Erythroblast (primary cell): ENCODE measurements around the gene RNF17.
A peak's percentile ranks its signal among the peaks of the same experiment; 100 is the strongest.

ENCODE experiments used
- DNase-seq, 2 experiments: peaks; one replicate each; lab custom pipeline; 2025; lab: John Stamatoyannopoulos, UW
- GATA1 ChIP-seq: IDR thresholded peaks from 2 replicates; pipeline ENCODE4 v1.6.1; 2011; ENCODE audit warnings: low read depth, mild to moderate bottlenecking, control low read depth, low read length, moderate library complexity
- POLR2A ChIP-seq: IDR thresholded peaks from 2 replicates; pipeline ENCODE4 v1.6.1; 2011; ENCODE audit warnings: mild to moderate bottlenecking, low read length

RNF17 gene

DNA sequence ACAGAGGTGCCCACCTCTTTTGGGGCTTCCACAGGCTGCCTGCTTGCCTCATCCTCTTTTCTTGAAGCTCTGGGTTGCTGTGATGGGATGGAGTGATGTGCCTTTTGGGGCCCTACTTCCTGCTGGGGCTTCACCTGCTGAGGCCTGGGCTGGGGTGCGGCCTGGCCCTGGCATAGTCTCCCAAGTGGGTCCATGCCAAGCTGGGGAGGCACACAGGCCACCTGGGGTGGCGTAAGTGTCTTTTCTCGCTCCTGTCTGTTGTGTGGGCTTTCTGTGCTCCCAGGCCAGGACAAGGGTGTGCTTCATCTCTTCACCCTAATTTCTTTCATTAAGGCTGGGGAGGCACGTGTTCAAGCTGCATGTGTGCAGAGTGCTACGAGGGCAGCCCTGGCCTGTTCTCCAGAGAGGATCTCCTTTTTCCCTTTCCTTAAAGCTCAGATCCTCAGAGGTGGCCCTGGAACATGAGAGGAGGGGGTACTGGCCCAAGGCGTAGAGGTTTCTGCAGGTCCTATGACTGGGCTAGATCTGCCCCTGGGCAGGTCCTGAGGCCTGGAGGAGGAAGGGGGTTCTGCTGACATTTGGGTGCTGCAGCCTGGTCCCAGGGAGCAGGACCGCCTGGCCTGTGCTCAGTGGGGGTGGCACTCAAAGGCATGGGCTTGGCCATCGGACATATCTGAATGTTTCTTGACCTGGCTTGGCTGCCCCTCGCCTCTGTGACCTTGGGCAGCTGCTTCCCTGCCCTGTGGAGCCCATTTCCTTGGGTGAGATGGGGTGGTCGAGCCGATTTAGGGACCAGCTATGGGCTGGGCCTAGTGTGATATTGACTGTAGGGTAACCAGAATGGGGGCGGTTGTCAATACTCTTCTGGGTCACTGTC lies 23.7 kb upstream of the RNF17 start:
- TF ChIP-seq GATA1 (no peak), POLR2A (no peak)

GRCh38 chr13:24741016-24741662 lies 22.8 kb upstream of the RNF17 start:
- no peak for TF ChIP-seq GATA1
- no peak for TF ChIP-seq POLR2A
- peak; percentile 22 to 28 for DNase-seq

More for the DNA sequence above, 23.7 kb upstream of the RNF17 start:
- no peak for DNase-seq

DNA sequence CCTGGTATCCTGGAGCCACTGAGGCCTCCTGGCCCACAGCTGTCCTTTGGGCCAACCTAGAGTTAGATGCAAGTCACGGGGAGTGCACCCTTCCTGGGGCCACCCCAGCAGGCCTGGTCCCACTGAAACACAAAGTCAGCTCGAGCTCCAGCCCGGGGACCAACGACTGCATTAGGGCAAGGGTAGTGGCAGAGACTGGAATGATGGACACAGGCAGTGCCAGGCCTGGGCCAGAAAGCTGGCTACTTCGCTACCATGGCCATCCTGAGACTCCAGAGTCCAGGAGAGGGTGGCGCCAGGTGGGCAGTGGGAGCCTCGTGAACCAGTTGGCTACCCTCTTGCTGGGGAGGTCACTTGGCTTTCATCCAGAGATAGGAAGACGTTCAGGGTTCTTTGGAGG lies 22.2 kb upstream of the RNF17 start:
- no peak for DNase-seq
- TF ChIP-seq POLR2A = no peak
- no peak for TF ChIP-seq GATA1

DNA sequence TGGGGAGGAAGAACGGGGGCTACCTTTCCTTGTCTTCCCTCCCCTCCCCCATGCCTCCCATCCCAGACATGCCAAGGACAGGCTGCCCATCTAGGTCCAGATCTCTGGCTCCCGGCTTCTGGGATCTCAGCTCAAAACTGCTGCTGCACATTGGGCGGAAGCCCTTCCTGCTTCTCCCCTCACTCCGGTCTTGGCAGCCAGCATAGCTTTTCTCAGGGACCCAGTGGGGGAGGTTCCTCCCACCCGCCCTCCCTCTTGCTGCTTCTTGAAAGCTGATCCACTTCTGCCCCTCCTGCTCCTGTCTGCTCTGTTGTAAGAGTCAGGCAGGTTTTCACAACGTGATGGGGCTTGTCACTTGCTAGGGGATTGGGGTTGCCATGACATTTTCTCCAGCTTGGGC lies 21.7 kb upstream of the RNF17 start:
- TF ChIP-seq POLR2A = no peak
- no peak for DNase-seq

DNA sequence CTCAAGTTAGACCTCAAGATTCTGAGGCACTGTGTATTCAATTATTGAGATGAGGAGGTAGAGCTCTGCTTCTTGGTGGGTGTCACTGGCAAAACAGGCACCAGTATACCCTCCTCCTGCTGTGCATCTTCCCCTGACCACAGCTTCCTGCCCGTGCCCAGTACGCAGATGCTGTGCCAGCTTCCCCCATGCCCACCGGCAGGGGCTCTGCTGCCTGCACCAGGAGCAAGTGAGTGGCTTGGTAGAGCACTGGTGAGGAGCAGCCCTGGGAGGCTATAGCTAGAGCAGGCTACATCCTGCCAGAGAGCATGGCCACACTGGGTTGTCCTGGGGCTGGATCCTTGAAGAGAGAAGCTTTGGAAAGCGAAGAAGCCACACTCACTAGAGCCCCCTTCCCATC lies 21.0 kb upstream of the RNF17 start:
- DNase-seq = no peak

GRCh38 chr13:24744247-24744646 lies 19.7 kb upstream of the RNF17 start:
- no peak for DNase-seq
- TF ChIP-seq POLR2A = no peak
- TF ChIP-seq GATA1 = no peak

More for the DNA sequence above, 21.0 kb upstream of the RNF17 start:
- no peak for TF ChIP-seq POLR2A
- TF ChIP-seq GATA1 = no peak

GRCh38 chr13:24745516-24745860 lies 18.5 kb upstream of the RNF17 start:
- TF ChIP-seq POLR2A (no peak), GATA1 (no peak)

GRCh38 chr13:24745861-24746617 lies 17.9 kb upstream of the RNF17 start:
- no peak for DNase-seq
- TF ChIP-seq POLR2A (no peak), GATA1 (no peak)

More at GRCh38 chr13:24745516-24745860, 18.5 kb upstream of the RNF17 start:
- no peak for DNase-seq

- TF ChIP-seq POLR2A (no peak), GATA1 (no peak)
- DNase-seq = peak; percentile 8 to 29
Observed at GRCh38 chr13:24746618-24747247, 17.2 kb upstream of the RNF17 start.

DNA sequence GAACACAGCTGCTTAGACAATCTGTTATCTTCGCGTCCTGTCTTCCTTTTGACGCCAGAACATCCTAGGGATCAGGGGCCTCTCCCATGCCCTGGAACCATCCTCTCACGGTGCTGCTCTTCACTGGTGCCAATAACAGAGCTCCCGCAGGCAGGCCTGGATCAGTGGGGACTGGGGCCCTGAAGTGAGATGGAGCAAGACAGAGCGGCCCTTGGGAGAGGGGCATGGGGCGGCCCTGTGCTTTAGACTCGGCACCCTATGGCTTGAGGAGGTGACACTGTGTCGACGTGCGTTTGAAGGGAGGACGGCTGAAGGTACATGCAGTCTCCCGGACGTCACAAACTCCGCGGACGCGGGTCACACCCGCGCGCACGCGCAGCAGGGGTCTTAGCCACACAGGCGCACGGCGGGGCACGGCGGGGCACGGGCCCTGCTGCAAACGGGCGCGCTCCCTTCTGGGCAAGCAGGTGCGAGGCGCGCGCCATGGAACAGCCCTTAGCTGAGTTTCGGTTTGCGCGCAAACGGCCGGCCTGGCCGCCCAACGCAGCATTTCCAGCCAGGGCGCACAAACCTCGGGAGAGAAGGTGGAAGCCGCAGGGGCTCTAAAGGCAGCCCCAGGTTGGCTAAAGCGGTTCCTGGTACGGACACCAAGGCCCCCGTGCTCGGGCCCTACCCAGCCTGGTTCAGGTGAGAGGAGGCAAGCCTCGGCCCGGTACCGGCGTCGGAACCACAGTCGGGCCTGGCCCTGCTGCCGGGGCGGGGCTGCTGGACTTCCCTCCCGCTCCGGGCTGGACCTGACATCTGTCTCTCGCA lies 16.5 kb upstream of the RNF17 start:
- TF ChIP-seq GATA1 (no peak), POLR2A (no peak)
- DNase-seq = peak in 1 of 2 experiments; percentile 15

- no peak for DNase-seq
- no peak for TF ChIP-seq POLR2A
- TF ChIP-seq GATA1 = no peak
Observed at GRCh38 chr13:24748061-24748400, 15.9 kb upstream of the RNF17 start.

GRCh38 chr13:24759197-24759596 lies 4.8 kb upstream of the RNF17 start:
- TF ChIP-seq GATA1 = no peak
- no peak for TF ChIP-seq POLR2A
- no peak for DNase-seq

- TF ChIP-seq GATA1 (no peak), POLR2A (no peak)
- DNase-seq = no peak
Observed at GRCh38 chr13:24764276-24764630, 284 bp downstream of the RNF17 start.
